ENCODE data around the gene DPCD.

Gene DPCD

DNA sequence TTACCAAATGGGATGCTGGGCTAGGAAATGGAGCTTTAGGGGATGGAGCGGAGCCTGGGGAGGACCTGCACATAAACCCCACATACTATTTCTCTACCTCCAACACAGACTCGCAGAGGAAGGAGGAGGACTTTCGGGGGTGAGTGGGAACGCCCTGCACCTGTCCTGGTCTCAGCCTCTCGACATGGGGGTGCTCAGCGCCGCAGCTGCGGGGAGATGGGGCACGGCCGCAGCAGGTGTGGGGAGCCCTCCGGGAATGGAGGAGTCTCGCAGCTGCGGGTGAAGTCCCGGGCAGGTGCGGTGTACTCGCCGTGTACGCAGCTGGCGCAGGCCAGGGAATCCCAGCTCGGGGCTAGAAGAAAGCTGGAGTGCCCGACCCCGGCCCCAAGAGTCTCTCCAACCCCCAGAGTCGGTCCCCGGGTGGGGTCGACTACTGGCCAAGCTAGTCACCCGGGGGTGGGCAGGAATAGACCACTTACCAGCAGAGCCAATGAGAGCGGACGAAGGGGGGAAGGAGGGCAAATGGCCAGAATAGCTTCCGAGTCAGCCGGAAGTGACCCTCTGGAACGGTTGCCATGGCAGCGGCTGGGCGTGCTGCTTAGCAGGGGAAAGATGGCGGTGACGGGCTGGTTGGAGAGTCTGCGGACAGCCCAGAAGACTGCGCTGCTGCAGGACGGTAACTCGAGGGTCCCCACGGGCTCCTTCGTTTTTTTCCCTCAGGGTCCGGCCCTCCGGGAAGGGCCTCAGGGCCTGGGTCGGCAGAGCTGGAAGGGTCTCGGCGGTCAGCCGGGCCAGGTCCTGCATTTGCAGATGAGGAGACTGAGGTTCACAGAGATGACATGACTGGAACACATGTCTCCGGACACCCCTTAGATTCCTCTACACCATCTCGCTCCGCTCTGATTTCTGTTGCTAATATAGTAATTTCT, at the start of gene DPCD, which contains the start of gene POLL:
Gene DPCD, plus strand, starts transcription at position 597 of the 929 bp plus-strand sequence. Its CDS starts 16 bp downstream, at position 613.
Gene POLL, minus strand, starts transcription at position 533 of the 929 bp plus-strand sequence. CDS start 897 bp downstream, outside the sequence.
- DNase-seq = peak; percentile 83

- DNase-seq = no peak
These were observed 49.7 kb upstream of the DPCD start for GRCh38 chr10:101538446-101538845.

GRCh38 chr10:101545898-101546297, 42.2 kb upstream of the DPCD start:
- DNase-seq = no peak

GRCh38 chr10:101550965-101551364, 37.2 kb upstream of the DPCD start:
- DNase-seq = no peak

GRCh38 chr10:101552442-101552841, 35.7 kb upstream of the DPCD start:
- no peak for DNase-seq

GRCh38 chr10:101557541-101557940, 30.6 kb upstream of the DPCD start:
- no peak for DNase-seq

GRCh38 chr10:101558204-101558603, 29.9 kb upstream of the DPCD start:
- DNase-seq = no peak

DNA sequence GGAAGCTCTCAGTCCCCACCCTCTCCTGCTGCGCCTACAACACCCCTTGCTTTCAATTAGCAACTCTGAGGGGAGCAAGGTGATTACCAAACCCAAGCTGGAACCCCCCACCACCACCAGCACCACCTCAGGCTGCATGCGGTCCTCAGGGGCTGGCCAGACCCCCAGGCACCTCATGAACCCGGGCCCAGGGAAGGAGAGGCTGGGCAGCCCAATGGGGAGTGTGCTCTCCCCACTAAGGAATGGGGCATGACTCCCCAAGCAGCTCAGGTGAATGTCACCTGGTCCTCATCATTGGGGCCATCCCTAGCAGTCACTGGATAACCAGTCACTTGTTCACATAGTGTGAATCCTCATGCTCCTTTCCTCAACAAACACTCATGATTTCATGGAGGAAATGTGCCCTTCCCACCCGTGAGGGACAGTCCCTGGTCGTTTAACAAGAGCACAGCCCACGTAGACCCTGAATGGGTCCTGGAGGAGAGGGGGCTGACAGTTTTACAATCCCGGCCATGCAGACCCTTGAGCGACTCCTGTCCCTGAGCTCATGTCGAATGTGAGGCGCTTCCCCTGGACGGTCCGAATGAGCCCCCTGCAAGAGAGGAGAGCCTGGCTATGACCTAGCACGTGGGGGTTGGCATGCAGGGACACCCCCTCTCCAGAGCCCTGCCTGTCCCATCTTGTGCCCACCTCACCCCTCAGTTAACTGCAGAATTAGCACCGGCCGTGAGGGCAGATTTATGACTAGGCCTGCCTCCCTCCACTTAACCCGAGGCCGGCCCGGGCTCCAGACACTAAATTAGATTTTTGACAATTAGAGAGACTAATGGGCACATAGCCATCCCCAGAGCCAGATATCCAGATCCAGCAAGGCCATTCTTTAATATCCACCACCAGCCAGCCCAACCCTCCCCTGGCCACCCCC, 29.2 kb upstream of the DPCD start:
- no peak for DNase-seq

DNA sequence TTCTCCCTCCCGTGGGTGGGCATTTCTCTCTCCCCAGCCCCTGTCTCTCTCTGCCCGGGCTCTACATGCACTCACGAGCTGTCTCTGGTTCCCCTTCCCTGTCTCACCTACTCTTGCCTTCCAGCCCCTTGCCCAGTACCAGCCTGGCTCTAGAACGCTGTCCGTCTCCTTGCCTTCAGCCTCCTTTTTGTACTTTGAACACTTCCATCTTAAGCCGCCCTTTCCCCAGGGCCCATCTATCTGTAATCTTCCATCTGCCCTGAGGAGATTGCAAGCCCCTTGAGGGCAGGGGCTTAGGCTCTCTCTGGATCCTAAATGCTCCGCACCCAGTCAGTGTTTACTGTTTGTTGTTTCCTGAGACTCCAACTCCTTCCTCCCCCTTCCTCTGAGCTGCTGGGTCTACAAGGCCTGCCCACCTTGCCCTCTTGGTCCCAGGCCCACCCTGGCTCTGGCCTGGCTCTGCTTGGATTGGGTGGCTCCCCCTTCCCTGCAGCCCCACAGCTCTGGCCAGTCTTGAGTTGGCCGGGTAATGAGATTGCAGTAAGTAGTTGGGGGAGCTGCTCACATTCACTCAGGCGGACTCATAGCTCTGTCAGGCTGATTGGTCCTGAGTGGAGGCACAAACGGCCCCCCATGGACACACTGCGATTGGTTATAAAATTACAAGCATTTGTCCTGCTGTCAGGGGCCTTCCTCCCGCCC, 28.4 kb upstream of the DPCD start:
- no peak for DNase-seq

DNA sequence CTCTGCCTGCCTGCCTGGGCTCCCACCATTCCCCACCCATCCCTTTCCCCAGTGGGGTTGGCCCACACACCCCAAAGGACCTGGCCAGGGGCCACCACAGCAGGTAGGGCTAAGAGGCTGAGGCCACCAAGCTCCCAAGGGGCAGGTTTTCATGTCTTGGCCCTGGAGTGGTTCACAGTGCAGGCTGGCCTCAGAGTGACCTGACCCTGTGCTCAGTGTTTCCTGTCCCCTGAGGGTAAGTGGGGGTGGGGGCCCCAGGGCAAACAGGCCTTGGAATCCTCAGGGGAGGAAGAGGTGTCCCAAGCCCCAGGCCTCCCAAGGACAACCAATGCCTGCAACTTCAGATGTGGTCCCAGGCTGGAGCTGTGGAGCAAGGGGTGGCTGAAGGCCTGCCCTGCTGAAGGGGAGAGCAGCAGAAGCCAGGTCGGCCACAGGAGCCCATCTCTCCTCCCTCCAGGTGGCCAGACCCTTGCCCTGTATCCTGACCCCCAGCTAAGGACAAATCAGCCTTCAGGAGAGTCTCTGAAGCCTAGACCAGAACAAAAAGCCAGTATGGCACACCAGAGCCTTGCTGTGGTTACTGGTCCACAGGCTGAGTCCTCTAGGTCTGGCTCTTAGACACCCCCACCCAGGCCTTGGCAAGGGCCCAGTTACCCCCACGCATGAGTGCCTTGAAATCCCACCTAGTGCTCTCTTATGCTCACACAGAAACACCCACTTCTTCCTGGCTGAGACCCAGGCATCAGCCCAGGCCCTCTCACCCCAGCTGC, 27.6 kb upstream of the DPCD start:
- DNase-seq = no peak

DNA sequence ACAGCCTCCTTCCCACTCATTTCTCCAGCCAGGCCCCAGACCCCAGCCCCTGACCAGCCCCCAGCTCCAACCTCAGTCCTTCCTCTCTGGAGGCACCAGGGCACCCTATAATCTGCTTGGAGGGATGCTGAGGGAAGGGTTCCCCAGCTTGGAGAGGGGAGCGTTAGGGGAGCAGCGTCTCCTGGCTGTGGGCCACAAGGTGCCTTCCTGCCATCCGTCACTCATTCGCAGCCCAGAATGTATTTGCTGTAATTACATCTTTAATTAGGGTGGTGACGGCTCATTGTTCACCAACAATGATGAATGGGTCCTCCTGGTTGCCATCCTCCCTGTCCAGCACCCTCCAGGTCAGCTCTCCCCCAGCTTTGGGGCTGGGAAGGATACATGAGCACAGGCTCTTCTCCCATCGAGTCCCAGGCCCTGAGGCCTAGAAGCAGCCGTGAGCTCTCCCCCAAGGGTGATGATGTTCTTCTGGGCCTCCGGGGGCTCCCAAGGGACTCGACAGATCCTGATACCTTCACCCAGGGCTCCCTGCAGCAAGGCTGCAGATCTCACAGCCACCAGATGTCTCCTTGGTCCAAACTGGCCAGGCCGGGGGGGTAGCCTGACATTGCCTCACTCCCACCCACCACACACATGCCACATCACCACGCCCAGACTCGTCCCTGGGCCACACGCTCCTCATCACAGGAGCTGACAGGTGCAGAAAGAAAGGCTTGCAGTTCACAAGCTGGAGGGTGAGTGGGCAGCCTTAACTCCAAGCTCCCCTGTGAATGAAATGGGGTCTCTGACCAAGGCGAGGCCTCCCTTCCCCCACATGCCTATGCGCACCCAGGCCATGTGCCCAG, 26.8 kb upstream of the DPCD start:
- no peak for DNase-seq

- DNase-seq = no peak
These were observed 25.9 kb upstream of the DPCD start for GRCh38 chr10:101562231-101562630.

- DNase-seq = no peak
These were observed 25.1 kb upstream of the DPCD start for GRCh38 chr10:101563007-101563406.

- no peak for DNase-seq
These were observed 24.6 kb upstream of the DPCD start for GRCh38 chr10:101563497-101564040.

DNA sequence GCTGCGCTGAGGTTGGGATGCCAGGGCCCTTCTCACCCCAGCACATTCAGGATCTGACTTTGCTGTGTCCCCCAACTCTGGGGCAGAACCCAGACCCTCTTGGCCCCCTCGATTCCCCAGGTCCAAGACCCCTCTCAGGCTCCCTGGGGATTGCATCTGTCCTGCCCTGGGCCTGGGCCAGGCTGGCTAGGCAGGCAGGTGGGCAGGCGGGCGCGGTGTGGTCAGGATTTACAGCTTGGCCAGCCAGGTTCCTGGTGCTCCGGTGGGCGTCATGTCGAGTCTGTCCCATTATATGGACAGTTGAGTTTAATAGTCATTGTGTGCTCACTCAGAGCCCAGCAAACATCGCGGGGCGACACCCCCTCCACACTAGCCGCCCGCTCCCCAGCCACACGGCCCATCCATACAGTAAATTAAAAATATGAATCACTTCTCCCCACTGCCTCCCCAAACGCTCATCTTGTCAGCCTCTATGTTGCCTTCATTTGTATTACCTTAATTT, 23.6 kb upstream of the DPCD start:
- DNase-seq = no peak

DNA sequence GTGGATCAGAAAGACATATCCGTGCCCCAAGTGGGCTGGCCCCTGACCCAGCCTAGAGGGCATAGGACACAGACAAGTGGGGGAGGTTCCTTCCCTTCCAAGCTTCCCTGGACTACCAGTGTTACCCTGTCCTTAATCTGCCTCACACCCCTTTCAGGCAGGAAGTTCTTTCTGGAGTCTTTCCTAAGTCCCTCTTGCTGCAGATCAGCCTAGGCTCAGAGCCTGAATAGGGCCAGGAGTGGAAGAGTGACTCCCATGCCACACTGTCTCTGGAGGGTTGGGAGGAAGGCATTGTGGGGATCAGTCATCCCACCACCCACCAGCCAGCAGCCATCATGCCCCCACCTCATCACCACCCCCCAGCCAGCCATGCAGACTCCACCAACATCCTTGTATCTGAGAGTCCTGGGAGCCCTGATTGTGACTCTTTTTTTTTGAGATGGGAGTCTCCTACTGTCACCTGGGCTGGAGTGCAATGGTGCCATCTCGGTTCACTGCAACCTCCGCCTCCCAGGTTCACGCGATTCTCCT, 22.7 kb upstream of the DPCD start:
- DNase-seq = no peak

DNA sequence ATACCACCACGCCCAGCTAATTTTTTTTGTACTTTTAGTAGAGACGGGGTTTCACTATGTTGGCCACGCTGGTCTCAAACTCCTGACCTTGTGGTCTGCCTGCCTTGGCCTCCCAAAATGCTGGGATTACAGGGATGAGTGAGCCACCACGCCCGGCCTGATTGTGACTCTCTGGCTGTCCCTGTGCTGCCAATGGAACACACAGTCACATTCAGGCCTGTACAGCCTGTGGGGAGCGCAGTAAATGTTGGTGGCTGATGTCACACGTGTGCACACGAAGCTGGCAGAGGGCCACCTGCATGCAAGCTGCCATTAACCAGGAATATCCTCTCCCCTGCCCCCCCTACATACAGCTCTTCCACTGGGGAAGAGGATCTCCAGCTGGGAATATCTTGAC, 22.2 kb upstream of the DPCD start:
- no peak for DNase-seq

DNA sequence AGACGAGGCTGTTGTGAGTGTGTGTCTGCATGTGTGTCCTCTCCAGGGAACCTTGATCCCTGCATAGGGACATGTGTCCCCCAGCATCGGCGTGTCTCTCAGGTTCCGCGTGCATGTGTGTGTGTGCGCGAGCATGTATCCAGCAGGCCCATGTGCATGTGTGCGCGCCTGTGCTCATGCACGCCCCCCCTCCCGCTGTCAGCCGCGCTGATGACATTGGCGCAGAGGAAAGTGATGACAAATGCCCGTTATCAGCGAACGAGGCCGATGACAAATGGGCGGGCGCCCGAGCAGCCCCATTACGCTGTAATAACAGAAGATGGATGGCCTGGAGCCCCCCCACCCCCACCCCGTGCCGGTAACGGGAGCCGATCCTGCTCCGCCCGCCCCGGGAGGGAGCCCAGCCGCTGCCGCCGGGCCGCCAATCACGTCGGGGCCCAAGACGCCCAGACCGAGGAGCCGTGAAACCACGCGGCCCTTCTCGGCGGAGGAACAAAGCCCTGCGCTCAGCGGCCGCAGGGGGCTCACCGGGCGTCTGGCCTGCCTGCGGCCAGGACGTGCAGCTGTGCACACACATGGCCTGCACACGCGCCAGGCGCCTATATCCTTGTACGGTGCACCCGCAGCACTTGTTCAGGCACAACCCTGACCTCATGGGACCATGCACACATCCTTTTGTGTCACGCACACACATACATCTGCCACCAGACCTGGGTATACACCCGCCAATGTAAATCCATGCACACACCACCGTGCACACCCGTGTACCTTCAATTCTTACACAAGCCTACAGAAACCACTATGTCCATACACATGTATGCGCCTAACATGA, 21.6 kb upstream of the DPCD start:
- no peak for DNase-seq

Measured in activated effector memory CD4-positive, alpha-beta T cell treated with Interleukin-2 at 50 U/mL for 16 hours (primary cell).